ENCODE measurements around the gene XRN1.

XRN1 gene

DNA sequence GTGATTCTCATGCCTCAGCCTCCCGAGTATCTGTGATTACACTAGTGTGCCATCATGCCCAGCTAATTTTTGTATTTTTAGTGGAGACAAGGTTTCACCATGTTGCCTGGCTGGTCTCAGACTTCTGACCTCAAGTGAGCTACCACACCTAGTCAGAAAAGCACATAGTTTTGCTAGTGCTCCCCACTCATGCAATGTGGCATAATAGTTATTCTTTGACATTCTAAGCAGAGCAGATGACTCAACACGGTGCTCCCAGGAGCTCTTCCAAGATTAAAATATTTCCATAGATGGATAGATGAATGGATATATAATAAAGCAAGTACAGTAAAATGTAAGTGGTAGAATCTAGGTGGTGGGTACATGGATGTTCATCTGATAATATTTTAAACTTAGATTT is 169.4 kb downstream of the XRN1 start:
- H3K9me3 ChIP-seq = no peaks in the 10 kb centered on the region
- DNase-seq = no peak
- TF ChIP-seq, protein P1, sequence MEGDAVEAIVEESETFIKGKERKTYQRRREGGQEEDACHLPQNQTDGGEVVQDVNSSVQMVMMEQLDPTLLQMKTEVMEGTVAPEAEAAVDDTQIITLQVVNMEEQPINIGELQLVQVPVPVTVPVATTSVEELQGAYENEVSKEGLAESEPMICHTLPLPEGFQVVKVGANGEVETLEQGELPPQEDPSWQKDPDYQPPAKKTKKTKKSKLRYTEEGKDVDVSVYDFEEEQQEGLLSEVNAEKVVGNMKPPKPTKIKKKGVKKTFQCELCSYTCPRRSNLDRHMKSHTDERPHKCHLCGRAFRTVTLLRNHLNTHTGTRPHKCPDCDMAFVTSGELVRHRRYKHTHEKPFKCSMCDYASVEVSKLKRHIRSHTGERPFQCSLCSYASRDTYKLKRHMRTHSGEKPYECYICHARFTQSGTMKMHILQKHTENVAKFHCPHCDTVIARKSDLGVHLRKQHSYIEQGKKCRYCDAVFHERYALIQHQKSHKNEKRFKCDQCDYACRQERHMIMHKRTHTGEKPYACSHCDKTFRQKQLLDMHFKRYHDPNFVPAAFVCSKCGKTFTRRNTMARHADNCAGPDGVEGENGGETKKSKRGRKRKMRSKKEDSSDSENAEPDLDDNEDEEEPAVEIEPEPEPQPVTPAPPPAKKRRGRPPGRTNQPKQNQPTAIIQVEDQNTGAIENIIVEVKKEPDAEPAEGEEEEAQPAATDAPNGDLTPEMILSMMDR (IDR thresholded peaks at IDR 0.05; ENCODE audit: low read depth, low read length) = no peak
- no peaks in the 10 kb centered on the region for H3K4me1 ChIP-seq
- H3K4me3 ChIP-seq (ENCODE audit: low read depth, low read length) = no peak overlapping the region
- H3K27me3 ChIP-seq = no peaks in the 10 kb centered on the region
- no peaks in the 10 kb centered on the region for H3K36me3 ChIP-seq

DNA sequence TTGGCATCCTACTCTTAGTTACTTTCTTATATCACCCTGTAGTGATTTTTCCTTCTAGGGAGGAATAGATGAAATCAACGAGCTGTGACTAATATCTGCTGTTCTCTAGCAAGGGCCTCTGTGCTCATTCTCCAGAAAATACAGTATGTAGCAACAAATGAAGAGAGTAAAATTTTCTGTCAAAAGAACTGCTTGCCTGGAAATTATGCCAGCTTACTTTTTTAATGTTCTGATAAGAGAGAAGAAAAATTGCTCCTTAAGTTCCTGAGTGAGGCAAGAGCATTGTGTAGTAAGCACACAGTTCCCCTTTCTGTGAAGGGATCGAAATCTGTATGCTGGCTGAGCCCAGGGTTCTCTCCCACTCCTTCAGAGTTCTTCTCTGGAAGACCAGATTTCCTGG is 171.1 kb downstream of the XRN1 start:
- Histone ChIP-seq H3K4me3 (ENCODE audit: low read depth, low read length) (no peak overlapping the region), H3K4me1 (no peaks in the 10 kb centered on the region), H3K36me3 (no peaks in the 10 kb centered on the region), H3K27me3 (no peaks in the 10 kb centered on the region), H3K9me3 (no peaks in the 10 kb centered on the region)
- TF ChIP-seq, protein P1 (IDR thresholded peaks at IDR 0.05; ENCODE audit: low read depth, low read length) = no peak
- no peak for DNase-seq

DNA sequence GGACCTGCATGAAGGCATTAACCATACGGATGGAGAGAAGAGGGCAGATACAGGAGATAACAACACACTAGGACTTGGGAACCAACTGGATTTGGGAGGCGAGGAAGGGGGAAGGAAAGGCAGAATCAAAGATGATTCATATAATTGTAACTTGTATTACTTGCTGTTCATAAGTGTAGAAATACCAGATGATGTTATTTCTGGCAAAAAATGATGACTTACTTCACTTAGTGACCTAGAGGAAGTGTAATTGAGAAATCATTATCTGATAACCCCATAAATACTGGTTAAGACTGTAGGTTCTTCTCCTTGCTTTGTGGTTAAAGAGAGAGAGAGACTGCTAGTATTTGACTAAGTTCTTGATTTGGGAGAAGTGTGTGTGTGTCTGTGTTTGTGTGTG is 172.0 kb downstream of the XRN1 start:
- Histone ChIP-seq H3K9me3 (no peaks in the 10 kb centered on the region), H3K27me3 (no peaks in the 10 kb centered on the region), H3K4me3 (ENCODE audit: low read depth, low read length) (no peak overlapping the region), H3K4me1 (no peaks in the 10 kb centered on the region), H3K36me3 (no peaks in the 10 kb centered on the region)
- no peak for DNase-seq
- TF ChIP-seq, protein P1 (IDR thresholded peaks at IDR 0.05; ENCODE audit: low read depth, low read length) = no peak

DNA sequence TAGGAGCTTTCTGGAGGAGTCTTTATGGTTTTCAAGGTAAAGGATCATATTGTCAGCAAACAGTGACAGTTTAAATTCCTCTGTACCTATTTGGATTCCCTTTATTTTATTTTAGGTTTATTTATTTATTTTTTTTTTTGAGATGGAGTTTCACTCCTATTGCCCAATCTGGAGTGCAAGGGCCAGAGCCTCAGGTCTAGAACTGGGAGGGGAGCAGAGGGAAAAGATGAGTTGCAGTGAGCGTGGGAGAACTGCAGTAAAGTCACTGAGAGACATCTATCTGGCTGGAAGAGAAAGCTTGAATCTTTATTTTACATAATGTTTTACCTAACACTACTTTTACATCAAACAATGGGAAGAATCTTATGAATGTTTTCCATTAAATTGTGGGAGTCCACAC is 172.9 kb downstream of the XRN1 start:
- H3K9me3 ChIP-seq = no peaks in the 10 kb centered on the region
- no peaks in the 10 kb centered on the region for H3K27me3 ChIP-seq
- no peaks in the 10 kb centered on the region for H3K36me3 ChIP-seq
- DNase-seq = no peak
- no peaks in the 10 kb centered on the region for H3K4me1 ChIP-seq
- H3K4me3 ChIP-seq (ENCODE audit: low read depth, low read length) = no peak overlapping the region
- TF ChIP-seq, protein P1 (IDR thresholded peaks at IDR 0.05; ENCODE audit: low read depth, low read length) = no peak

DNA sequence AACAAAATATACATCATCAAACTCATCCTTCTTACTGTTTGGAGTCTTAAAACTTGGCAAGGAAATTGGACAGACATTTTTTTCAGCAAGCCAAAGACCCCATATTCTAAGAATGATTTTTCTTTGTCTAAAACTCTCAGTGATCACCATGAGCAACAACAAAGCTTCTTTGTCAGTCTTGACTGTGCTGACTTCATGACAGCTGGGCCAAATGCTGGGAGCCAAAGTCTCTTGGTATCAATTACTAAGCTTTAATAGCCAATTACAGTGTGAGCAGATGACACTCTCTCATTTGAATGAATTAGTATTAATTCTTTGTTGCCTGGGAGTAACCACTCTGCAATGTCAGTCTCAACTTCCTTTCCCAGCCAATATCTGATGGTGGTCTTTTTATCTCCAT is 174.3 kb downstream of the XRN1 start:
- DNase-seq = no peak
- Histone ChIP-seq H3K4me3 (ENCODE audit: low read depth, low read length) (no peak overlapping the region), H3K36me3 (no peaks in the 10 kb centered on the region), H3K9me3 (no peaks in the 10 kb centered on the region), H3K27me3 (no peaks in the 10 kb centered on the region), H3K4me1 (no peaks in the 10 kb centered on the region)
- TF ChIP-seq, protein P1 (IDR thresholded peaks at IDR 0.05; ENCODE audit: low read depth, low read length) = no peak

DNA sequence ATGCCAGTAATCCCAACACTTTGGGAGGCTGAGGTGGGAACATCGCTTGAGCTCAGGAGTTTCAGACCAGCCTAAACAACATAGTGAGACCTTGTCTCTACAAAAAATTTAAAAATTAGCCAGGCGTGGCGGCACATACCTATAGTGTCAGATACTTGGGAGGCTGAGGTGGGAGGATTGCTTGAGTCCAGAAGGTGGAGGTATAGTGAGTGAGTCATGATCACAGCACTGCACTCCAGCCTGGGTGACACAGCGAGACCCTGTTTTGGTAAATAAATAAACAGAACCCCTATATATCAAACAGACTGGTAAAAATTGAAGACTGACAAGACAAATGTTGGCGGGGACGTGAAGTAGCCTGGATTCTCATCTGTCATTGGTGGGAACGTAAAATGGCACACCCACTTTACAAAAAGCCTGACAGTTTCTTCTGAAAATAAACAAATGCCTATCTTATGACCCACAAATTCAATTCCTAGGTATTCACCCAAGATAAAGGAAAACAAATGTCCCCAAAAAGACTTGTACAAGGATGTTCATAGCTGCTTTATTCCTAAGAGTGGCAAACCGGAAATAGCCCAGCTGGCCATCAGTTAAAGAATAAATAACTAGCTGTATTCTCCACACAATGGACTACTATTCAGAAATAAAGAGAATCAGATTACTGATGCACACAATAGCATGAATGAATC is 175.5 kb downstream of the XRN1 start:
- no peak overlapping the region for H3K4me3 ChIP-seq (ENCODE audit: low read depth, low read length)
- H3K4me1 ChIP-seq = no peaks in the 10 kb centered on the region
- H3K27me3 ChIP-seq = no peaks in the 10 kb centered on the region
- TF ChIP-seq, protein P1 (IDR thresholded peaks at IDR 0.05; ENCODE audit: low read depth, low read length) = no peak
- DNase-seq = no peak
- no peaks in the 10 kb centered on the region for H3K36me3 ChIP-seq
- H3K9me3 ChIP-seq = no peaks in the 10 kb centered on the region
